CD4-positive, alpha-beta T cell treated with Interleukin-12 subunit alpha and Interleukin-12 subunit beta, for 1 hour (primary cell): ENCODE results near the gene CNIH3.
"Not testable (repeated sequence)": the region's sequence is repeated elsewhere in the genome, so short reads cannot be mapped to it uniquely, and the experiment has no call there.

ENCODE experiments used
- DNase-seq: peaks from one replicate; pipeline ENCODE4 v3.0.0-alpha.2; 2020

The CNIH3 gene

GRCh38 chr1:224644553-224645154 lies 28.5 kb downstream of the CNIH3 start:
- DNase-seq, result peak; percentile 64

GRCh38 chr1:224647449-224647848 lies 31.3 kb downstream of the CNIH3 start:
- DNase-seq, result no peak

DNA sequence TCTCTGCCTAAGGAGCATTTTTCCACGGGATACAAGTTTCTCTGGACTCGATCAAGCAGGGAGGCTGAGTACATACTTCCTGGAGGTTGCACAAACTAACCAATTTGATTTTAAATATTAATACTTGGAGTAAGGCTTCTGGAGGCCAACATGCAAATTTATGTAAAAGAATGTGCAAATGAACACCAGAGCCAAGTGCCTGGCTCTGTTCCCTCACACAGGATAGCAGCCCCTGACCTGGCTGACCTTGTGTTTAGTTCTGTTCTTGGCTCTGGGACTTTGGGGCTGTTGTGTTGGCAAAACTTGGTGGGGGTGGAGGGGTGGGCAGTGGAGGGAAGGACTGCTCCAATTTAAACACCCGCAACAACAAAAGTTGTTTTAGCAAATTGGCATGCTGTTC lies 34.2 kb downstream of the CNIH3 start:
- no peak for DNase-seq

- DNase-seq, result no peak
Measured at GRCh38 chr1:224651188-224651587, 35.1 kb downstream of the CNIH3 start.

GRCh38 chr1:224656392-224656791 lies 40.3 kb downstream of the CNIH3 start:
- DNase-seq, result no peak

DNA sequence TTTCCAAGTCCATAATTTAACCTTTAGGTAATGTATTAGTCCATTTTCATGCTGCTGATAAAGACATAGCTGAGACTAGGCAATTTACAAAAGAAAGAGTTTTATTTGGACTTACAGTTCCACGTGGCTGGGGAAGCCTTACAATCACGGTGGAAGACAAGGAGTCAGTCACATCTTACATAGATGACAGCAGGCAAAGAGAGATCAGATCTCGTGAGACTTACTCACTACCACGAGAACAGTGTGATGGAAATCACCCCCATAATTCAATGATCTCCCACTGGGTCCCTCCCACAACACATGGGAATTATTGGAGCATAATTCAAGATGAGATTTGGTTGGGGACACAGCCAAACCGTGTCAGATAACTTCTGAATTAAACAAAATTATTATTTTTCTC lies 44.0 kb downstream of the CNIH3 start:
- DNase-seq, result no peak

- DNase-seq, result no peak
Measured at GRCh38 chr1:224662870-224663269, 46.8 kb downstream of the CNIH3 start.

- DNase-seq, result no peak
Measured at GRCh38 chr1:224665016-224665415, 48.9 kb downstream of the CNIH3 start.

- DNase-seq, result no peak
Measured at GRCh38 chr1:224666078-224666477, 50.0 kb downstream of the CNIH3 start.

DNA sequence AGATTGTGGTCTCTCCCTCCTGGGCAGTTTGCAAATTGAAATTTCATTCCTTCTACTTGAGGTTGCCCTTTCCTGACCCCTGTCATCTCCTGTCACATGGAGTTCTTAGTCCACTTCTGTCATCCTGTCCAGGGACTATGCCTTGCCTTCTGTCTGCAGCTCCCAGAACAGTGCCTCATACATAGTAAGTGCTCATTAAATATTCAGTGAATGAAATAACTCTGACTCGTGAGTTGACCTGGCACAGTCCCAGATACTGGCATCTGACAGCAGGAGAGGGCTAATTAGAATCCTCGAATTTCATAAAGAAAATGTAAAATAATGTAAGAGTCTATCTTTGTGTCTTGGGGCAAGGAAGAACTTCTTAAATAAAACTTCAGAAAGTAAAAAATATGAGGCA lies 50.8 kb downstream of the CNIH3 start:
- no peak for DNase-seq

DNA sequence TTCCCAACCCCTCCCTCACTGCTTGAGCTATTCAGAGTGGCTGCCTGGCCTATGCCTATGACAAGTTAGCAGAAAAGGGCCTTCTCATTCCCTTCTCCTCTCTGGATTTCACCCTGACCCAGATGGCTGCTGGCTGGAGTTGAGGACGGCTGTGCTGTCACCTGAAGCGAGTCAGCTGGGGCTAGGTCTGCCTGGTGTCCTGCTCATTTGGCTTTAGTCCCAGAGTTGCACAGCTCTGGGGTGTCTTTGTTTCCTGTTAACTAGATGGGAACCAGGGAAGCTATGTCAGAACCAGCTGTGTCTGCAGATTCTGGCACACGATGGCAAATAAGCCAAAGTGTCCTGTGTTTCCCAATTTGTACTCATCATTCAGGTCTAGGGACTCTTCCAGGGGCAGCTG lies 52.9 kb downstream of the CNIH3 start:
- DNase-seq, result no peak

- no peak for DNase-seq
Measured at GRCh38 chr1:224669403-224669802, 53.3 kb downstream of the CNIH3 start.

GRCh38 chr1:224670506-224670905 lies 54.4 kb downstream of the CNIH3 start:
- no peak for DNase-seq

DNA sequence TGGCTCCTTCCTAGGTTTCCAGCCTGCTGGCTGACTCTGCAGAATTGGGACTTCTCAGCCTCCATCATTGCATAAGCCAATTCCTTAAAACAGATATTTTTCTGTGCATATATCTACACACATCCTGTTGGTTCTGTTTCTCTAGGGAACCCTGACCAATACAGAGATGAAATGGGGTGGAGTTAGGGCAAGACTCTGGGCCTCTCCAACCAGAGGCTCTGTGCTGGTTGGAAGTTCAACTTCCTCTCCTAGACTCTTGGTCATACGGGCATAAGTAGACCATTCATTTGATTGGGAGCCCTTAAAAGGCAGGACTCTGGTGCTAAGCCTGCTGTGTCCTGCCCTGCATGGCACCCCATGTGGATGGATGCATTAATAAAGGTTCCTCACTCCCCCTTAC lies 55.0 kb downstream of the CNIH3 start:
- no peak for DNase-seq

DNA sequence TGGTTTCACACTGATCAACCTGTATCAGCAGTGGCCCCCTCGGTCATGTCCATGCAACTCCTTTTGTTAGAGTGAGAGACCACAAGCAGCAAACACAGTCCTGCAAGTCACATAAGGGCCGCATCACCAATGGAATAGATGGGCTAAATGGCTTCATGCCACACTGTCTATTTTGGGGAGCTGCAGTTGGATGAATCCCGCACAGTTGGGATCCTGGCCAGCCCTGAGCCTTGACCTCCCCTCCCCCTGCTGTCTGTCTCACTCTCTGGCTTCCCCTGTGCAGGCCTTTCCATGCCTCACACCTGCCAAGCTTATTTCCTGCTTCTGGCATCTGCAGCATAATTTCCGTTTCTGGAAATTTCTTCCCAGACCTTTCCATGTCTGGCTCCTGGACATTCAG lies 57.0 kb downstream of the CNIH3 start:
- DNase-seq, result no peak

DNA sequence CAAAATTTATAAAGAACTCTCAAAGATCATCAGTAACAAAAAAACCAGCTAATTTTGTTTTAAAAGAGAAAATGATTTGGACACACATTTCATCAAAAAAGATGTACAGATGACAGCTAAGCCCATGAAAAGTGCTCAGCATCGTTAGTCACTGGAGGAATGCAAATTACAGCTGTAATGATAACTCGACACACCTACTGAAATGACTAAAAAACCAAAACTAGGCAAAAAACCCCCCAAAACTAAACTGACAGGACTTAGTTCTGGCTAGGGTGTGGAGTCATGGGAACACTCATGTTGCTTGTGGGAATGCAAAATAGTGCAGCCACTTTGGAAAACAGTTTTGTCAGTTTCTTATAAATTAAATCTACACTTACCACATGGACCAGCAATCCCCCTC lies 59.5 kb downstream of the CNIH3 start:
- no peak for DNase-seq

GRCh38 chr1:224676551-224676950 lies 60.4 kb downstream of the CNIH3 start:
- no peak for DNase-seq

DNA sequence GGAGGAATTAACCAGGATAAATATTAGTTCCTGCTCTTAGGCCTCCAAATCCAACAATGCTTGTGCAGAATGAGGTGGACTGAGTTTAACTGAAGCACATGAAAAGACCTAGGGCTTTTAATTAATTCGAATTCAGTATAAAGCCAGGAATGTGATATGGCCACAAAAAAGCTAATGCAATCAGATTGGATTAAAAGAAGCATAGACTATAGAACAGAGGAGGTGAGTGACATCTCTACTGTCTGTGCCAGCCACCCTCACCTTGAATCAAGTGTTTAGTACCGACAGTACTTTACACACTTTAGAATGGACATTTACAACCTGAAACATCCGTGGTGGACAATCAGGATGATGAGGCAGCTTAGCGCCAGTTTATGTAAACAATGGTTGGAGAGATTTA lies 62.1 kb downstream of the CNIH3 start:
- no peak for DNase-seq

- no peak for DNase-seq
Measured at GRCh38 chr1:224679606-224680005, 63.5 kb downstream of the CNIH3 start.

- no peak for DNase-seq
Measured at GRCh38 chr1:224681816-224682215, 65.7 kb downstream of the CNIH3 start.

GRCh38 chr1:224683936-224684335 lies 67.8 kb downstream of the CNIH3 start:
- DNase-seq, result no peak

DNA sequence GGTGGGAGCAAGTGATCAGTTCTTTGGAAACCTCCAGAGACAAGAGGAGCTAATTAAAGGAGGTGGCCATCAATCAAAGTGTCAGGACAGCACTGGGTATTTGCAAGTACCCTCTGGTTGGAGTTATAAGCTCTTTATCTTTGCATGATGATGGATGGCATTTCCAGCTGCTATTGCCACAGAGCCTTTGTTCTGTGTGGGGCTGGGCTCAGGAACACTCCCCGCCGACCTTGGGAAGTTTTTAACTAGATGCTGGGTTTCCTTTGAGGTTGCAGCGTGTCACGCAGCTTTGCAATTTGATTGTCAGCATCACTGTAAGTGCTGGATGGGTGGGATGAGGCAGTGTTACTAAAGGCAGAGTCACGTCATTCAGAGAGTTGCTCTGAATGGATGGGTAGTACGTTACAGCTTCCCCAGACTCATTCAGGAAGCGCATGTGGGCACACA lies 68.9 kb downstream of the CNIH3 start:
- no peak for DNase-seq

GRCh38 chr1:224686140-224686539 lies 70.0 kb downstream of the CNIH3 start:
- DNase-seq, result not testable (repeated sequence)

DNA sequence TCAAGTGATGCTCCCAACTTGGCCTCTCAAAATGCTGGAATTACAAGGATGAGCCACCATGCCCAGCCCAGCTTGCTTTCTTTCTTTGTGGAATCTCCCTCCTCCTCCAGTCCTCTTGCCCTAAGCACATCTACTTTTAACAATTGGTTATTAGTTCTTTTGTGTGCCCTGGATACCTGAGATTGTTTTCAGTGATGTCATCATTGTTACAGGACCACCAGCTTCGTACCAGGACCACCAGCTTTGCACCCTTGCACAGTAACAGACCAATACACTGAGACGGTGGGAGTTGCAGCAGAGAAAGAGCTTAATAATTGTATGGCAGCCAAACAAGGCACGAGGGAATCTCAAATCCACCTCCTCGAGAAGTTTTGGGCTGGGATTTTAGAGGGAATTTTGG lies 71.3 kb downstream of the CNIH3 start:
- DNase-seq, result no peak

DNA sequence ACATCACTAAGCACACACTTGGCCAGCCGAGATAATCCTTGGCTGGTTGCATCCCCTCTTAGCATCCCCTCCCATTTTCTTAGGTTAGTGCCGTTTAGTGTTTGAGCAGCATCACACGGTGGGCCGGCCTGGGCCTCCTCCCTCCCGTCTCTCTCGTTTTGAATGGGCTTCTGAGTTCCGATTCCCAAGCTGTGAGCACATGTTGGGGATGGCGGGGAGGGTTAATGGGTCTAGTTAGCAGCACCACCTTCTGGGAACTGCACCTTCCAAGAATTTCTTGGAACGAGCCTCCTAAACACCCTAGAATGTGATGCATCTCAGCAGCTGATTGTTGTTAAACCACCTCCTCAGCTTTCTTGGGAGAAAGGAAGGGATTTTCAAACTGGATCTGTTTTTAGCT lies 73.3 kb downstream of the CNIH3 start:
- DNase-seq, result no peak

GRCh38 chr1:224690576-224690975 lies 74.5 kb downstream of the CNIH3 start:
- no peak for DNase-seq
